ENCODE results near the gene ATF6. TPM values are rescaled to one million over a fixed set of nuclear protein-coding genes. Genes with fewer than 3 reads are reported as not detected.
A peak's percentile ranks its signal among the peaks of the same experiment; 100 is the strongest.

The ATF6 gene
- total and polyA plus RNA-seq, 9 donors: 13.4 to 21.0 (median 16.3) TPM

- no peak for DNase-seq
- WGBS (ENCODE audit: insufficient coverage): no CpG with 5 or more reads among the region's 2 CpGs
Measured at GRCh38 chr1:161944381-161944780, 178.3 kb downstream of the ATF6 start.

GRCh38 chr1:161945306-161946060 is 179.4 kb downstream of the ATF6 start:
- H3K4me3 ChIP-seq (ENCODE audit: low read length): no peak overlapping the region
- no CpG with 5 or more reads among the region's 3 CpGs for WGBS (ENCODE audit: insufficient coverage)
- H3K4me1 ChIP-seq (ENCODE audit: control insufficient read depth, insufficient read depth, low read length): peaks cover 19% of the 10 kb centered on the region
- no peak for DNase-seq
- no peaks in the 10 kb centered on the region for H3K27me3 ChIP-seq (ENCODE audit: control insufficient read depth, insufficient read depth, low read length)
- peak overlapping the region; percentile 85 for H3K27ac ChIP-seq (ENCODE audit: low read length)
- H3K36me3 ChIP-seq (ENCODE audit: control insufficient read depth, insufficient read depth, low read length): peaks cover 6% of the 10 kb centered on the region
- no peaks in the 10 kb centered on the region for H3K9me3 ChIP-seq (replicated peaks; ENCODE audit: control insufficient read depth, low read depth, low read length)

More at GRCh38 chr1:161944381-161944780, 178.3 kb downstream of the ATF6 start:
- Histone ChIP-seq H3K27ac (ENCODE audit: low read length) (no peak overlapping the region), H3K27me3 (ENCODE audit: control insufficient read depth, insufficient read depth, low read length) (no peaks in the 10 kb centered on the region), H3K9me3 (replicated peaks; ENCODE audit: control insufficient read depth, low read depth, low read length) (no peaks in the 10 kb centered on the region), H3K36me3 (ENCODE audit: control insufficient read depth, insufficient read depth, low read length) (peaks cover 6% of the 10 kb centered on the region), H3K4me1 (ENCODE audit: control insufficient read depth, insufficient read depth, low read length) (peaks cover 15% of the 10 kb centered on the region), H3K4me3 (ENCODE audit: low read length) (no peak overlapping the region)

- H3K27ac ChIP-seq (ENCODE audit: low read length): peak overlapping the region; percentile 85
- DNase-seq: peak; percentile 87
- WGBS (ENCODE audit: insufficient coverage): 80% methylated on average over 1 of the region's 5 CpGs
- H3K4me1 ChIP-seq (ENCODE audit: control insufficient read depth, insufficient read depth, low read length): peaks cover 20% of the 10 kb centered on the region
- H3K27me3 ChIP-seq (ENCODE audit: control insufficient read depth, insufficient read depth, low read length): no peaks in the 10 kb centered on the region
- no peaks in the 10 kb centered on the region for H3K9me3 ChIP-seq (replicated peaks; ENCODE audit: control insufficient read depth, low read depth, low read length)
- no peak overlapping the region for H3K4me3 ChIP-seq (ENCODE audit: low read length)
- peaks cover 6% of the 10 kb centered on the region for H3K36me3 ChIP-seq (ENCODE audit: control insufficient read depth, insufficient read depth, low read length)
Measured at GRCh38 chr1:161946071-161946987, 180.2 kb downstream of the ATF6 start.

GRCh38 chr1:161948435-161948834 is 182.3 kb downstream of the ATF6 start:
- Histone ChIP-seq H3K4me3 (ENCODE audit: low read length) (no peak overlapping the region), H3K27ac (ENCODE audit: low read length) (no peak overlapping the region), H3K9me3 (replicated peaks; ENCODE audit: control insufficient read depth, low read depth, low read length) (no peaks in the 10 kb centered on the region), H3K4me1 (ENCODE audit: control insufficient read depth, insufficient read depth, low read length) (peaks cover 21% of the 10 kb centered on the region), H3K36me3 (ENCODE audit: control insufficient read depth, insufficient read depth, low read length) (peaks cover 4% of the 10 kb centered on the region), H3K27me3 (ENCODE audit: control insufficient read depth, insufficient read depth, low read length) (no peaks in the 10 kb centered on the region)
- WGBS (ENCODE audit: insufficient coverage): 0% methylated on average over 1 of the region's 4 CpGs
- DNase-seq: no peak

- Histone ChIP-seq H3K9me3 (replicated peaks; ENCODE audit: control insufficient read depth, low read depth, low read length) (no peaks in the 10 kb centered on the region), H3K4me1 (ENCODE audit: control insufficient read depth, insufficient read depth, low read length) (peaks cover 26% of the 10 kb centered on the region), H3K27ac (ENCODE audit: low read length) (peak overlapping the region; percentile 15), H3K4me3 (ENCODE audit: low read length) (no peak overlapping the region), H3K27me3 (ENCODE audit: control insufficient read depth, insufficient read depth, low read length) (no peaks in the 10 kb centered on the region), H3K36me3 (ENCODE audit: control insufficient read depth, insufficient read depth, low read length) (peaks cover 2% of the 10 kb centered on the region)
- no peak for DNase-seq
- no CpG with 5 or more reads among the region's 2 CpGs for WGBS (ENCODE audit: insufficient coverage)
Measured at GRCh38 chr1:161949548-161949947, 183.4 kb downstream of the ATF6 start.

GRCh38 chr1:161950377-161950776 is 184.3 kb downstream of the ATF6 start:
- no peak overlapping the region for H3K4me3 ChIP-seq (ENCODE audit: low read length)
- WGBS (ENCODE audit: insufficient coverage): no CpG with 5 or more reads among the region's 1 CpG
- no peak for DNase-seq
- no peaks in the 10 kb centered on the region for H3K9me3 ChIP-seq (replicated peaks; ENCODE audit: control insufficient read depth, low read depth, low read length)
- H3K27ac ChIP-seq (ENCODE audit: low read length): no peak overlapping the region
- H3K27me3 ChIP-seq (ENCODE audit: control insufficient read depth, insufficient read depth, low read length): no peaks in the 10 kb centered on the region
- H3K36me3 ChIP-seq (ENCODE audit: control insufficient read depth, insufficient read depth, low read length): no peaks in the 10 kb centered on the region
- peaks cover 29% of the 10 kb centered on the region for H3K4me1 ChIP-seq (ENCODE audit: control insufficient read depth, insufficient read depth, low read length)

- Histone ChIP-seq H3K27ac (ENCODE audit: low read length) (no peak overlapping the region), H3K4me1 (ENCODE audit: control insufficient read depth, insufficient read depth, low read length) (peaks cover 28% of the 10 kb centered on the region), H3K36me3 (ENCODE audit: control insufficient read depth, insufficient read depth, low read length) (no peaks in the 10 kb centered on the region), H3K27me3 (ENCODE audit: control insufficient read depth, insufficient read depth, low read length) (no peaks in the 10 kb centered on the region), H3K4me3 (ENCODE audit: low read length) (no peak overlapping the region), H3K9me3 (replicated peaks; ENCODE audit: control insufficient read depth, low read depth, low read length) (no peaks in the 10 kb centered on the region)
- whole genome bisulfite sequencing (ENCODE audit: insufficient coverage): no CpG with 5 or more reads among the region's 1 CpG
- no peak for DNase-seq
Measured at GRCh38 chr1:161951646-161952045, 185.5 kb downstream of the ATF6 start.

- DNase-seq: no peak
- Histone ChIP-seq H3K4me3 (ENCODE audit: low read length) (no peak overlapping the region), H3K27ac (ENCODE audit: low read length) (no peak overlapping the region)
Measured at GRCh38 chr1:161952607-161953172, 186.6 kb downstream of the ATF6 start.

GRCh38 chr1:161953256-161953920 is 187.3 kb downstream of the ATF6 start:
- DNase-seq: no peak
- H3K9me3 ChIP-seq (replicated peaks; ENCODE audit: control insufficient read depth, low read depth, low read length): no peaks in the 10 kb centered on the region
- H3K4me3 ChIP-seq (ENCODE audit: low read length): no peak overlapping the region
- H3K27me3 ChIP-seq (ENCODE audit: control insufficient read depth, insufficient read depth, low read length): no peaks in the 10 kb centered on the region
- peaks cover 29% of the 10 kb centered on the region for H3K4me1 ChIP-seq (ENCODE audit: control insufficient read depth, insufficient read depth, low read length)
- 16% methylated on average over 2 of the region's 5 CpGs for WGBS (ENCODE audit: insufficient coverage)
- H3K36me3 ChIP-seq (ENCODE audit: control insufficient read depth, insufficient read depth, low read length): no peaks in the 10 kb centered on the region
- H3K27ac ChIP-seq (ENCODE audit: low read length): no peak overlapping the region

More at GRCh38 chr1:161952607-161953172, 186.6 kb downstream of the ATF6 start:
- no CpG with 5 or more reads among the region's 3 CpGs for WGBS (ENCODE audit: insufficient coverage)
- peaks cover 25% of the 10 kb centered on the region for H3K4me1 ChIP-seq (ENCODE audit: control insufficient read depth, insufficient read depth, low read length)
- no peaks in the 10 kb centered on the region for H3K9me3 ChIP-seq (replicated peaks; ENCODE audit: control insufficient read depth, low read depth, low read length)
- H3K27me3 ChIP-seq (ENCODE audit: control insufficient read depth, insufficient read depth, low read length): no peaks in the 10 kb centered on the region
- no peaks in the 10 kb centered on the region for H3K36me3 ChIP-seq (ENCODE audit: control insufficient read depth, insufficient read depth, low read length)

Data from muscle of leg (tissue), 11 donors.